Fibroblast of lung (primary cell): ENCODE data around the gene BRD7.

Experiments used
- EZH2 ChIP-seq: IDR thresholded peaks from 2 replicates; pipeline ENCODE4 v1.5.1; 2012; ENCODE audit warnings: low read length, control low read depth, mild to moderate bottlenecking; ENCODE audit errors: missing control alignments
- TF ChIP-seq, protein P1 (sequence below), 2 donors: IDR thresholded peaks in 1 of 2; conservative IDR thresholded peaks in 1 of 2; 1 replicate in 1 of 2; 2 replicates in 1 of 2; pipeline ENCODE4 v1.5.1; 2011 to 2012; ENCODE audit warnings: low read length in 2 of 2, control low read depth in 1 of 2, inconsistent platforms in 1 of 2, low read depth in 1 of 2, mild to moderate bottlenecking in 1 of 2

DNA sequence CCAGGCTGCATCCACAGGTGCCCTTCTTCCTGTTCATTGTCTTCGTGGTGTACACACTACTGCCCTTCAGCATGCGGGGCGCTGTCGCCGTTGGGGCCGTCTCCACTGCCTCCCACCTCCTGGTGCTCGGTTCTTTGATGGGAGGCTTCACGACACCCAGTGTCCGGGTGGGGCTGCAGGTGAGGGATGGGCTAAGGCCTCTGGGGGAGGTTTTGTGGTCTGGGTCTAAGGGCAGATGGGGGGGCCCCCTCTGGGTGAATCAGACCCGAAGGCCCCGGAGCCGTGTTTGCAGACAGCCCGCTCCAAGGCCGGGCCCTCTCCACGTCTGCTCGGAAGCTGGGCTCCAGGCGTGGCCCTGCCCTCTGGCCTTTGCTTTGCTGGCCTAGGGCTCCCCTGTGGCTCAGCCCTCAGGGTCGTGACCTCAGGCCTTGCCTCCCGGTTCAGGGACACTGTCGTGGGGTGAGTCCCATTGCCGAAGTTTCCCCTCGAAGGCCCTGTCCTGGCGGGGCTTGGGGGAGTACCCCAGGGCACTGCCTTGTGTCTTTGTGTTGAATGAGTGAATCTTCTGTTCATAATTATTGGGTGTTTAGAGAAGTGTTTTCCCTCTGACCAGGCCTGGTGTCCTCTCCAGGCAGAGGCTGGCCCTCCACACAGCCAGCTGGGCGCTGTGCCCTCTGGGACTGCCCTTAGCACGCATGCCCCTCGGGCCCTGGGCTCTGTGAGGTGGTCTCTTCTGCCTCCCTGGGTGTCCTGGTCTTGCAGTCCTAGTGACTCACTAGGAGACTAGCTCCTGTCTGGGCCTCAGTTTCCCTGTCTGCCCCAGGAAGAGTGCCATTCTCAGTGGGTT lies 76.8 kb downstream of the BRD7 start:
- TF ChIP-seq, protein P1, sequence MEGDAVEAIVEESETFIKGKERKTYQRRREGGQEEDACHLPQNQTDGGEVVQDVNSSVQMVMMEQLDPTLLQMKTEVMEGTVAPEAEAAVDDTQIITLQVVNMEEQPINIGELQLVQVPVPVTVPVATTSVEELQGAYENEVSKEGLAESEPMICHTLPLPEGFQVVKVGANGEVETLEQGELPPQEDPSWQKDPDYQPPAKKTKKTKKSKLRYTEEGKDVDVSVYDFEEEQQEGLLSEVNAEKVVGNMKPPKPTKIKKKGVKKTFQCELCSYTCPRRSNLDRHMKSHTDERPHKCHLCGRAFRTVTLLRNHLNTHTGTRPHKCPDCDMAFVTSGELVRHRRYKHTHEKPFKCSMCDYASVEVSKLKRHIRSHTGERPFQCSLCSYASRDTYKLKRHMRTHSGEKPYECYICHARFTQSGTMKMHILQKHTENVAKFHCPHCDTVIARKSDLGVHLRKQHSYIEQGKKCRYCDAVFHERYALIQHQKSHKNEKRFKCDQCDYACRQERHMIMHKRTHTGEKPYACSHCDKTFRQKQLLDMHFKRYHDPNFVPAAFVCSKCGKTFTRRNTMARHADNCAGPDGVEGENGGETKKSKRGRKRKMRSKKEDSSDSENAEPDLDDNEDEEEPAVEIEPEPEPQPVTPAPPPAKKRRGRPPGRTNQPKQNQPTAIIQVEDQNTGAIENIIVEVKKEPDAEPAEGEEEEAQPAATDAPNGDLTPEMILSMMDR (conservative IDR thresholded peaks at IDR 0.05 in 1 of 2, IDR thresholded peaks at IDR 0.05 in 1 of 2; ENCODE audit: low read depth in 1 of 2, low read length in 2 of 2): no peak
- no peak for TF ChIP-seq EZH2
